Hematopoietic multipotent progenitor cell treated with erythropoietin and hydrocortisone succinate and interleukin-3 and kit ligand, for 6 days (in vitro differentiated cells): ENCODE measurements around the gene MRPS22.
"Not testable (repeated sequence)": the region's sequence is repeated elsewhere in the genome, so short reads cannot be mapped to it uniquely, and the experiment has no call there.

Experiments
- DNase-seq: peaks from one replicate; pipeline ENCODE4 v3.0.0-alpha.2; 2015

The MRPS22 gene

GRCh38 chr3:139312416-139312815 is 31.4 kb upstream of the MRPS22 start:
- DNase-seq, result no peak

DNA sequence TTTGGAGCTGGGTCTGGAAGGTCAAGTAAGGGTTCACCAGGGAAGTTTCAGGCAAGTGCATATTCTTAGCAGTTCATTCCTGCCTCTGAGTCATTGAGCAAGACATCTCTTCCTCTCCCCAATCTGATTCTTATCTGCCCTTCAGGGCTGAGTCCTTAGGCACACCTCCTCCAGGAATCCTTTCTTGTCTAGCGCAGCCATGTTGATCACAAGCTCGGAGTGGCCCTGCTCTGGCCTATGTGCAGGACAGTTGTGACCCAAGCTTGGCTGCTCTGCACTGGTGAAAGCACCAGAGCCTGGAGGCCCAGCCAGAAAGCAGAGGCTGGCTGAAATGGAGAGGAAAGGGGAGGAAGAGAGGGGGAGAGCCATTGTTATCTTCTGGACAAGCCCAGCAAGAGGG is 30.9 kb upstream of the MRPS22 start:
- DNase-seq, result peak; percentile 27

- no peak for DNase-seq
These were observed 29.9 kb upstream of the MRPS22 start for GRCh38 chr3:139313921-139314320.

DNA sequence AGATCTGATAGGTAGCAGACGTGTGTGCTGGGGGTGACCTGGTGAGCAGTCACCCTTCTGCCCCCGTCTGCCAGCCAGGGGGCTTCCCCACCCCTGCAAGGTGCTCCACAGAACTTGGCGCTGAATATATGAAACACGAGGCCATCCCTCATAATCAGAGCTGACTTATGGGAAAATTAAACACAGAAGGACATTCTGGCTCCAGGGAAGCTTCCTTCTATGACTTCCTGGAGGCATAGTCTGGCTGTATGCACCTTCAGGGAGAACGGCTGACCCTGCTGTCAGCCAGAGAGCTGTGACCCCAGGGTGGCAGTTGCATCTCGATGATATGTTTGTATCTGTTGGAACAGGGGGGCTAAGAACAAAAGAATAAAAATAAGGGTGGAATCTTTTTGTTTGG is 26.6 kb upstream of the MRPS22 start:
- DNase-seq, result no peak

GRCh38 chr3:139317660-139318430 is 26.0 kb upstream of the MRPS22 start:
- no peak for DNase-seq

GRCh38 chr3:139318431-139318816 is 25.4 kb upstream of the MRPS22 start:
- DNase-seq, result no peak

DNA sequence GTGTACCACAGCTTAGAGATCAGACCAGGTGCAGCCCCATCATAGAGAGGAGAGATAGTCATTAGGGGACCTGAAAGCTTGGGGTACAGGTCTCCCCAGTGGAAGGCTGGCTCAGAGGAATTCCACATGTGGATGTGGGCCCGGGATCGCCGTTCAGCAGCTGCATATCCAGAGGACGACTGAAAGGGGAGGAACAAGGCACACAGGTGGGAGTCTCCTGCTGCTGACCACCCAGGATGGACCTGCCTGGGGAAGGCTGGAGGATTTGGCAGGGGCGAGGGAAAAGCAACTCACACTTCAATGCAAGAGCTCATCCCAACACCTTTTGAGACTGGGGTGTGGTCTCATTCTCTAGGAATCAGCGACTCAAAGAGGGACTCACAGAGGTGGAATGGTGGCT is 25.0 kb upstream of the MRPS22 start:
- no peak for DNase-seq

DNA sequence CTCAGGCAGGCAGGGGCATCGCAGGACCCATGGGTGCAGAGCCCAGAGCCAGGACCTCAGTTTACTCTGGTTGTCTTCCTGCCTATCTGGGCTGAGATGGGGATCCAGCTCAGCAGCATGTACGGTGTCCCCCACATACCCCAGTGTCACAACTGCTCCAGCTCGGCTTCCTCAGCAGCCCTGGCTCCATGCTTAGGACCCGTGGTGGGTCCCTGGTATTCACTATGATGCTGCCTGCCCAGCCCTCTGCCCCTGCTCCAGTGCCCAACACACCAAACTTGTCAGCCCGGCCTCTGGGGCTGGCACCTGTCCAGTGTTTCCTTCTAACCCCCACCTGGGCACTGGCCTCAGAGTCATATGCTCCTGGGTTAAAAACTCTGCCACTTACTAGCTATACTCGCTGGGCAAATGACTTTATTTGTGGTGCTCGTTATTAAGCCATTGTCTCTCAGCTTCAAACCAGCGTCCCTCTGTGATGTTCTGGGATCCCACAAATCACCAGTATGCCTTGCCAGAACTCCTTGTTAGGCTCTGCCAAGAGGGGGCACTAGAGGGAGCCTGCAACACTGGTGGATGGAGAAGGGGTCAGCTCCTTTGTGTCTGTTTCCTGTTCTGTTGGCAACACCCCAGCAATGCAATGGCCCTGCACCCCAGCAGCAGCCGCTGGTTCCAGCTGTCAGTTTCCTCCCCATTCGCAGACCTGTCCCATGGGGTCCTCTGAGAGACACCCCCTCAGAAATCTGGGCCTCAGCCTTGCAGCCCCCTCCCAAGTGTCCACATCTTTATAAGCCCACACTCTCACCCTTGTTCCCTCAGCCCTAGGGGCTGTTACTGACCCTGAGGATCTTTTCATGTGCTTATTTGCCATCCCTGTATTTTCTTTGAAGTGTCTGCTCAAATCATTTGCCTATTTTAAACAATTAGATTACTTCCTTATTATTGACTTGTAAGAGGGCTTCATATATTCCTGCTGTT is 24.1 kb upstream of the MRPS22 start:
- peak; percentile 50 for DNase-seq

- DNase-seq, result no peak
These were observed 23.1 kb upstream of the MRPS22 start for GRCh38 chr3:139320551-139321309.

- DNase-seq, result no peak
These were observed 21.5 kb upstream of the MRPS22 start for GRCh38 chr3:139322346-139322745.

DNA sequence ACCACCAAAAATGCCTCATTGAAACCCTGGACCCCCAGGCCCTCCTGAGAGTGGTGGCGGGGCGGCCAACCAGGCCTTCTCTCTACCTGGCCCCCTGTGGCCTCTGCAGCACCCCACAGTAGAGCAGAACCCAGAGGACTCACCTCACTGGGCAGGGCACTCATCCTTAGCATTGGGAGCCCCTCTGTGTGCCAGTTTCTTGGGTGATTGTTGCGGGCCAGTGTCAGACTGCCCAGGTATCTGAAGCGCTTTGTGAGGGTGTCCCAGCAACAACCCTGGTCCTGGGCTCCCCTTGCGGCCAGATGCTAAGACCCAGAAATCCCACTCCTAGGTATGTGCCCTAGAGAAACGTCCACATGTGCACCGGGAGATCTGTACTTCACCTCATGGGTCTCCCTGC is 20.7 kb upstream of the MRPS22 start:
- no peak for DNase-seq

GRCh38 chr3:139324456-139324855 is 19.4 kb upstream of the MRPS22 start:
- DNase-seq, result no peak

DNA sequence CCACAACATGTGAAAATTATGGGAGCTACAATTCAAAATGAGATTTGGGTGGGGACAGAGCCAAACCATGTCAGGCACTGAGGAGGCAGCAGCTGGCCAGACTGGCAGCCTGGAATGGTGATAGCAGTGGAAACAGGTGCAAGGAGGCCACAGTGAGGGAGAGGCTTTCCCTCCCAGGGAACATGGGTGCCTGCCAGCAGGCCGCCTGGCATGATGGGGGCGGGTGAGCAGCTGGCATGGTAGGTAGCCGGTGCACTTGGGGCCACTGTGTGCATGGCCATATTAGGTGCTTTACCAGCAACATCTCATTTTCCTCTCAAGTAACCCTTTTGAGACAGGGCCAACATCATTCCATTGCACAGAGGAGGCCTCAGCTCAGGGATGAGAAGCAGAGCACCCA is 18.3 kb upstream of the MRPS22 start:
- DNase-seq, result no peak

GRCh38 chr3:139326131-139326530 is 17.7 kb upstream of the MRPS22 start:
- no peak for DNase-seq

- DNase-seq, result no peak
These were observed 17.1 kb upstream of the MRPS22 start for GRCh38 chr3:139326707-139327106.

DNA sequence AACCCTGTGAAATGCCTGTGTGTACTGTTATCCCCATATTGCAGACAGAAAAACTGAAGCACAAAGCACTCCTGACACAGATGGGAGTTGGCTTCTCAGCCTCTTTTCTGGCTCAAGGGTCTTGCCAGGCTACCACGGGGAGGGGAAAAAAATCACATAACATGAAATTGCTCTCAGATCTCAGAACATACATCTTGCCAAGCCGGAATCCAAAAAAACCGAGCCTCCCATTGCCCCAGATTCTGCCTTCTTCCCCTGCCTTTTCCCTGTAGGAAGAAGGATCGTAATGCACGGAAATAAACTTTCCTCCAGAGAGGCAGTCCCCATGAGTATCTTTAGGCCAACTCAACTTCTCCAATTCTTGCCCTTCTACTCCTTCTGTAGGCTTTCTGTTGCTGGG is 16.6 kb upstream of the MRPS22 start:
- no peak for DNase-seq

GRCh38 chr3:139327861-139328260 is 16.0 kb upstream of the MRPS22 start:
- no peak for DNase-seq

- no peak for DNase-seq
These were observed 15.5 kb upstream of the MRPS22 start for GRCh38 chr3:139328356-139328755.

- DNase-seq, result peak; percentile 94
These were observed 14.4 kb upstream of the MRPS22 start for GRCh38 chr3:139329364-139329850.

DNA sequence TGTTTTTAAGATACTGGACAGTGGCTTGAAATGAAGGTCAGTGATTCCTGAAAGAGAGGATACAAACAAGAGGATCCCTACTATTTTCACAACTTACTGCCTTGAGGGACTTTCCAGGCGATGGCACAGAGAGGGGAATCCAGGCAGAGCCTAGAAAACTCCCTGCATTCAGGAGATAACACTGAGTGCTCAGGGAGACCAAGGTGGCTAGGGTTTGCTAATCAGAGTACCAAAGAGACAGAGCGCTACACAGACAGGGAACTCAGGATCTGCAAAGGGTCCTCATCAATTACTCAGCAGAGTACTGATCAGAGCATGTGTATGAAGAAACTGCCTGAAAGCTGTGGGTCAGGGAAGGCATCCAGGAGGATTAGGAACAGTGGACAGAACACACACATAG is 11.7 kb upstream of the MRPS22 start:
- no peak for DNase-seq

GRCh38 chr3:139334675-139335074 is 9.1 kb upstream of the MRPS22 start:
- DNase-seq, result not testable (repeated sequence)

GRCh38 chr3:139338405-139338804 is 5.4 kb upstream of the MRPS22 start:
- no peak for DNase-seq
